HG03045 (cell line): ENCODE data around the gene BCR.

ENCODE experiments used
- ATAC-seq: cut with Tn5 transposase; IDR thresholded peaks from one replicate; pipeline ENCODE4 v1.9.1; 2021; ENCODE audit warnings: mild to moderate bottlenecking, moderate library complexity; ENCODE audit not compliant: unreplicated experiment

The BCR gene

GRCh38 chr22:23215294-23216241, 35.3 kb downstream of the BCR start:
- no peak for ATAC-seq

GRCh38 chr22:23216461-23217170, 36.3 kb downstream of the BCR start:
- no peak for ATAC-seq

GRCh38 chr22:23217171-23218052, 37.1 kb downstream of the BCR start:
- ATAC-seq = no peak

- ATAC-seq = no peak
Observed at GRCh38 chr22:23218053-23218866, 38.0 kb downstream of the BCR start.

GRCh38 chr22:23218867-23219251, 38.5 kb downstream of the BCR start:
- ATAC-seq = no peak

- no peak for ATAC-seq
Observed at GRCh38 chr22:23219317-23219716, 39.0 kb downstream of the BCR start.

- no peak for ATAC-seq
Observed at GRCh38 chr22:23219822-23220484, 39.6 kb downstream of the BCR start.

- ATAC-seq = no peak
Observed at GRCh38 chr22:23220485-23221350, 40.4 kb downstream of the BCR start.

GRCh38 chr22:23221351-23221804, 41.1 kb downstream of the BCR start:
- ATAC-seq = no peak

- ATAC-seq = no peak
Observed at GRCh38 chr22:23222033-23222792, 41.9 kb downstream of the BCR start.

- no peak for ATAC-seq
Observed at GRCh38 chr22:23222793-23223568, 42.7 kb downstream of the BCR start.

- ATAC-seq = no peak
Observed at GRCh38 chr22:23223569-23224317, 43.4 kb downstream of the BCR start.

- ATAC-seq = no peak
Observed at GRCh38 chr22:23224846-23225245, 44.5 kb downstream of the BCR start.

GRCh38 chr22:23225337-23225723, 45.0 kb downstream of the BCR start:
- no peak for ATAC-seq

GRCh38 chr22:23225724-23226496, 45.6 kb downstream of the BCR start:
- ATAC-seq = no peak

GRCh38 chr22:23226497-23226850, 46.2 kb downstream of the BCR start:
- ATAC-seq = no peak
